Activated CD8-positive, alpha-beta memory T cell treated with anti-CD3 and anti-CD28 coated beads, Interleukin-2, amount 50 U/mL, for 24 hours (primary cell): Measurements from ENCODE around the gene BSN.

ENCODE experiments used
- DNase-seq: peaks from one replicate; pipeline ENCODE4 v3.0.0-alpha.2; 2020; ENCODE audit errors: extremely low read depth

Gene BSN

DNA sequence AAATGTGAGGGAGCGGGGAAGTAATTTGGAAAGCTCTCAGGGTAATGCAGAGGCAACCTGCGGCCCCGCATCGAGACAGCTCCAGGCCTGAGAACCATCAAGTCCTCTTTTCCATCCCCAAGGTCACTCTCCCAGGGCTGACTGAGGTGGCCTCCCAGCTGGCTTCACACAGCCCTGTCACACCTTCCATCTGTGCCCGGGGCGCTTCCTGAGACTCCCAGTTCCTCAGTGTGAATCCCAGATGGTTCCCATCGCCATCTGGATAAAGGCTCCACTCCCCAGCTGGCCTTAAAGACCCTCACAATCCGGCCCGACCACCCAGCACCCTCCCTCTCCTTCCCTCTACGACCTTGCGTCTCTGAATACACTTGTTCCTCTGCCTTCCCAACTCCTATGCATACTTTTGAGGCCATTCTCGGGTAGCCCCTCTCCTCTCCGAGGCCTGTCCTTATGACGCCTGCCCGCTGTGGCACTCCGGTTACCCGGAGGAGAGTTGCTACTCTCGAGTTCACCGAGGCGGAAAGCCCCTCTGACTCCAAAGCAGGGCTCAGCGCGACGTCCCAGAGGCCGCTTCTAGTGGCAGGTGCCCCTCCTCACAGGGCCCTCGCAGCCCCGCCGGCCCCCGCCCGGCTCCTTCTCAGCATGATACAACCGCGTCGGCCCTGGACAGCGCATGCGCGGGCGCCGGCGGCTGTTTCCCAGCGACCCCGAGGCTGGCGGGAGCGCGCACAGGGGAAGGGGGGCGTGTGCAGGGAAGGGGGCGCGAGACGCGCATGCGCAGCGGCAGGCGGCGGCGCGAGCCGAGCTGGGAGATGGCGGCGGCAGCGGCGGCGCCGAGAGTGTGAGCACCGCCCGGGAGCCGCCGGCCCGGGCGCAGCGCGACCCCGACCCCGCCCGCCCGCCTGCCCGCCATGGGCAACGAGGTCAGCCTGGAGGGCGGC lies at the start of gene BSN:
BSN (plus strand) TSS at position 786 of the 941 bp plus-strand sequence; CDS start at position 912, 126 bp downstream.
- peak; percentile 75 for DNase-seq

DNA sequence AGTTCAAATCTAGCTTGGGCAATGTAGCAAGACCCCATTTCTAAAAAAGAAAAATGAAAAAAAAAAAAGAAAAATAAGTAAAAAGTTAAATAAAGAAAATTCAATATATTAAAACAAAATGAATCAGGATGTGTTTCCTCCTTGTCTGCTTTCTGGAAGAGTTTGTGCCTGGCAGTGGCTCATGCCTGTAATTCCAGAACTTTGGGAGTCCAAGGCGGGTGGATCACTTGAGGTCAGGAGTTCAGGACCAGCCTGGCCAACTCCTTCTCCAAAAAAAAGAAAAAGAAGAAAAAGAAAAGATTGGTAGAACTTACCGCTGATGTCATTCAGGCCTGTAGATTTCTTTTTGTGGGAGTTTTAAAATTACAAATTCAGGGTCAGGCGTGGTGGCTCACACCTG lies 47.4 kb upstream of the BSN start:
- no peak for DNase-seq

- DNase-seq: no peak
Observed at GRCh38 chr3:49509028-49509561, 45.2 kb upstream of the BSN start.

- DNase-seq: no peak
Observed at GRCh38 chr3:49511639-49512038, 42.6 kb upstream of the BSN start.

DNA sequence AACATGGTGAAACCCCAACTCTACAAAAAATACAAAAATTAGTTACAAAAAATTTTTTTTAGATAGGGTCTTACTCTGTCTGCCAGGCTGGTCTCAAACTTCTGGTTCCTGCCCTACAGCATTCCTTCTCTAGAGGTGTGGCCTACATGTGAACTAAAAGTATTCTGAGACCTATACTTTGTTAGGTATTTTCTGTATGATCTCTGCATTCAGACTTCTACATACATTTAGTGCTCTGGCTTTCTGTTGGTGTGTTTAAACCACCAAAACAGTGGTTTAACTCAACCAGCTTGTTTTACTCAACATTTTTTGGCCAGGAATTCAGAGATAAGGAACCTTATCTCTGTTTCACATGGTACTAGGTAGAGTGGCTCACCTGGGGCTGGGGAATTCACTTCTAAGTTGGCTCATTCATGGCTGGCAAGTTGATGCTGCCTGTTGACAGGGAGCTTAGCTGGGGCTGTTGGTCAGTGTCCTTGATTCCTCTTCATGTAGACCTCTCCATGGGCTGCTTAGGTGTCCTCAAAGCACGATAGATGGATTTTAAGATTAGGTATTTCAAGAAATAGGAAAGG lies 41.4 kb upstream of the BSN start:
- DNase-seq: no peak

DNA sequence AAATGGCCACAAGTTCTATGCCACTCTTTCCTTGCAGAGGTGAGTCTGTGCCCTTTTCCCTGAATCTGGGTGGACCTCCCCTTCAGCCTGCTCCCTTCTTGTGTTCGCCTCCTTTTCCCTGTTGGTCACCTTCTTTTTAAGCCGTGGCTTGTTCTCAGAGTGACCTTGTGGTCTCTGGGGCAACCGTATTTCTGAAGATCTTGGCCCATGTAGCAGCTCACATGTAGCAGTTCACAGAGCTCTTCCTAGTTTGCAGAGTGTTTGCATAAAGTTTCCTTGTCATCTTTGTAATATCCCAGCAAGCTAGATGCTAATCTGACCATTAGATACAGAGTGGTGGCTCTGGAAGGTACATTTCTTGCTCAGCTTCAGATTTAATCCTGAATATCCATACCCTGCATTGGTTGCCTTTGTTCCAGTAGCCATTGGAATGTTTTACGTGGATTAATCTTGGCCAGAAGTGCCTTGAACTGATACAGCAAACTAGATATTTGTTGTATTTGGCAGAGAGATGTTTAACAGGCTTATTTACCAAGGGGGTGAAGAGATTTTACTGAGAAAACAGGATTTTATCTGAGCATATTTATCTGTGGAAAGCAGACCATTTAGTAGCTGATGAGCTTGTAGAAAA lies 40.7 kb upstream of the BSN start:
- DNase-seq: no peak

DNA sequence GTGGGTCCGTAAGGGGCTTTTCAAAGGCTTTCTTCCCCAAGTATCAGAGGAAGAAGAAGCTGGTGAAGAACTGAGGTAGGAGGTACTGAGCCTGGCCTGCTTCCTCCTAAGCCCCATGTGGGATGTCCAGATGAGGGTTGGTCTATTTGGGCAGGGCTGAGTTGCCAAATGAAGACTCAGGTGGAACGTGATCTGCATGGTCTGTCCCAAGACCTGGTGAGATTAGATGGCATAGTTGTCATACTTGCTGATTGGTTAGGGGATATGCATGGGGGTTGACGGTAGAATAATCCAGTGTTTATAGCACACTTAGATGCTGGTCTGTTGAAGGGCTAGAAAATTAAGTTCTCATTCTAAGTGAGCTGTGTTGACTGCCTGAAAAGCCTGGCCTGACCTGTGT lies 36.3 kb upstream of the BSN start:
- no peak for DNase-seq

GRCh38 chr3:49518441-49518840 lies 35.8 kb upstream of the BSN start:
- no peak for DNase-seq

DNA sequence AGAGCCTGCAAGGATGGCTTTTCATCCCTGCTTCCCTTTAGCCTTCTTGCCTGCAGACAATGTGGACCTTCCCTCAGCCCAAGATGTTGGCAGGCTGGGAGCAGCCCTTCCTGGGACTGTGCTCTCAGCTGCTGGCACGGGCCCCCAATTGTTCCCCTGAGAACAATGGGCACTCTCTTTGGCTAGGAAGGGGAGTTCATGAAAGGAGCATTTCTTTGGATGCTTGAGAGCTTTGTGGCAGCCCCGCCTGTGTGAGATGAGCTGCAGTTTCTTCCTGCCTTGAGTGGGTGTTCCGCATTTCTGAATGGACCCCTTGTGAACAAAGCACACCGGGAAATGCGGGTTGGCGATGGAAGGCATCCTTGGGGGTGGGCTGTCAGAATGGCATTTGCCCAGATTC lies 35.0 kb upstream of the BSN start:
- DNase-seq: no peak

GRCh38 chr3:49519916-49520385 lies 34.3 kb upstream of the BSN start:
- DNase-seq: no peak

- DNase-seq: no peak
Observed at GRCh38 chr3:49523756-49524747, 30.2 kb upstream of the BSN start.

DNA sequence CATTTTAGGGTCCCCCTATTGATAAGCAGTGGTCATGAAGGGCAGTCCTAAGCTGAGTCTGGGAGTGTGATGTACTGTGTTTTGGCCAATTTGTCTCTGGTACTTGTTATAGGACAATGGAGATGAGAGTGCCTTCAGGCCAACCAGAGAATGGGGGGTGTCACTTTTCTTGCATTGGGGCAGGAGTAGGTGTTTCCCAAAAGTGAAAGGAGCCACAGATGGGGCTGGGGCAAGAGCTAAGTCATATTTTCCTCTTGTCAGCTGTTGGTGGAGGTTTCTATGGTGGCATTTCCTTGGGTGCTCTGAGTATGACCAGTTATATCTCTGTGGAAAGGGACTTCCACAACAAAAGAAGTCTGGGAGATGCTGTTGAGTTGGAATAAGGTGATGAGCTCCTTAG lies 24.7 kb upstream of the BSN start:
- DNase-seq: no peak

GRCh38 chr3:49530231-49530630 lies 24.0 kb upstream of the BSN start:
- no peak for DNase-seq

DNA sequence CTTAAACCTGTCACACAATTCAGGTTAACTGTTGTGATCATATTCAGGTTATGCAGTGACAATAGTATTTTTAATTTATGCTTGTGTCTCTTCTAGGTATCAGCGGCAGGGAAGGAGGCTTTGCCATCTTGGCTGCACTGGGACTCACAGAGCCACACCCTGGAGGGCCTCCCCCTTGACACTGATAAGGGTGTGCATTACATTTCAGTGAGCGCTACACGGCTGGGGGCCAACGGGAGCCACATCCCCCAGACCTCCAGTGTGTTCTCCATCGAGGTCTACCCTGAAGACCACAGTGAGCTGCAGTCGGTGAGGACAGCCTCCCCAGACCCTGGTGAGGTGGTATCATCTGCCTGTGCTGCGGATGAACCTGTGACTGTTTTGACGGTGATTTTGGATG lies 23.6 kb upstream of the BSN start:
- DNase-seq: no peak

GRCh38 chr3:49531218-49531617 lies 23.1 kb upstream of the BSN start:
- DNase-seq: no peak

GRCh38 chr3:49531715-49532114 lies 22.6 kb upstream of the BSN start:
- DNase-seq: no peak

DNA sequence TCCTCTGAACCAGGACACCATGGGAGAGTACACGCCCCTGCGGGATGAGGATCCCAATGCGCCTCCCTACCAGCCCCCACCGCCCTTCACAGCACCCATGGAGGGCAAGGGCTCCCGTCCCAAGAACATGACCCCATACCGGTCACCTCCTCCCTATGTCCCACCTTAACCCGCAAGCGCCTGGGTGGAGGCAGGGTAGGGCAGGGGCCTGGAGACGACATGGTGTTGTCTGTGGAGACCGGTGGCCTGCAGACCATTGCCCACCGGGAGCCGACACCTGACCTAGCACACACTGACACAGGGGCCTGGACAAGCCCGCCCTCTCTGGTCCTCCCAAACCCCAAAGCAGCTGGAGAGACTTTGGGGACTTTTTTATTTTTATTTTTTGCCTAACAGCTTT lies 21.2 kb upstream of the BSN start:
- DNase-seq: no peak

DNA sequence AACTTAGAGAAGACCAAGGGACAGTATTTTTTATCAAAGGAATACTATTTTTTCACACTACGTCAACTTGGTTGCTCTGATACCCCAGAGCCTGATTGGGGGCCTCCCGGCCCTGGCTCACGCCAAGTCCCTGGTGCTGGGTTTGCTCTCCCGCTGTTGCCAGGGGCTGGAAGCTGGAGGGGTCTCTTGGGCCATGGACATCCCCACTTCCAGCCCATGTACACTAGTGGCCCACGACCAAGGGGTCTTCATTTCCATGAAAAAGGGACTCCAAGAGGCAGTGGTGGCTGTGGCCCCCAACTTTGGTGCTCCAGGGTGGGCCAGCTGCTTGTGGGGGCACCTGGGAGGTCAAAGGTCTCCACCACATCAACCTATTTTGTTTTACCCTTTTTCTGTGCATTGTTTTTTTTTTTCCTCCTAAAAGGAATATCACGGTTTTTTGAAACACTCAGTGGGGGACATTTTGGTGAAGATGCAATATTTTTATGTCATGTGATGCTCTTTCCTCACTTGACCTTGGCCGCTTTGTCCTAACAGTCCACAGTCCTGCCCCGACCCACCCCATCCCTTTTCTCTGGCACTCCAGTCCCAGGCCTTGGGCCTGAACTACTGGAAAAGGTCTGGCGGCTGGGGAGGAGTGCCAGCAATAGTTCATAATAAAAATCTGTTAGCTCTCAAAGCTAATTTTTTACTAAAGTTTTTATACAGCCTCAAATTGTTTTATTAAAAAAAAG lies 20.3 kb upstream of the BSN start:
- DNase-seq: no peak

DNA sequence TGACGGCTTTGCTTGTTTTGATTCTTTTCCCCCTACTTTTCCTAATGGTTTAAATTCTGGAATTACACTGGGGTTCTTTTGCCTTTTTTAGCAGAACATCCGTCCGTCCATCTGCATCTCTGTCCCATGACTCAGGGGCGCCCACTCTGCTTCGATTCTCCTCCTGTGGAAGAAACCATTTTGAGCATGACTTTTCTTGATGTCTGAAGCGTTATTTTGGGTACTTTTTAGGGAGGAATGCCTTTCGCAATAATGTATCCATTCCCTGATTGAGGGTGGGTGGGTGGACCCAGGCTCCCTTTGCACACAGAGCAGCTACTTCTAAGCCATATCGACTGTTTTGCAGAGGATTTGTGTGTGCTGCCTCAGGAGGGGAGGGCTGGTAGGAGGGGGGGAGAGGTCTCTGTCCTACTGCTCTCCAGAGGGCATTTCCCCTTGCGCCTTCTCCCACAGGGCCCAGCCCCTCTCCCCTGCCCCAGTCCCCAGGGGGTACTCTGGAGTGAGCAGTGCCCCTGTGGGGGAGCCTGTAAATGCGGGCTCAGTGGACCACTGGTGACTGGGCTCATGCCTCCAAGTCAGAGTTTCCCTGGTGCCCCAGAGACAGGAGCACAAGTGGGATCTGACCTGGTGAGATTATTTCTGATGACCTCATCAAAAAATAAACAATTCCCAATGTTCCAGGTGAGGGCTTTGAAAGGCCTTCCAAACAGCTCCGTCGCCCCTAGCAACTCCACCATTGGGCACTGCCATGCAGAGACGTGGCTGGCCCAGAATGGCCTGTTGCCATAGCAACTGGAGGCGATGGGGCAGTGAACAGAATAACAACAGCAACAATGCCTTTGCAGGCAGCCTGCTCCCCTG lies 19.5 kb upstream of the BSN start:
- DNase-seq: no peak
